Naive thymus-derived CD8-positive, alpha-beta T cell (primary cell): ENCODE measurements around the gene INA. TPM values are rescaled to one million over a fixed set of nuclear protein-coding genes. Genes with fewer than 3 reads are reported as not detected.

Experiments used
- ATAC-seq, 2 donors: fragments of 150-1000 bp; cut with Tn5 transposase in 1 of 2; sonication (Bioruptor Pico), chemical (Tn5 transposase) in 1 of 2; 1 replicate in 1 of 2; 2 replicates in 1 of 2; pipeline ENCODE4 v1.10.0; 2021; ENCODE audit warnings: mild to moderate bottlenecking in 2 of 2, moderate library complexity in 2 of 2
- POLR2A ChIA-PET: fragments of 350-600 bp; sonication (Branson Sonifier 250); formaldehyde crosslinking; loops from one replicate; lab custom pipeline; 2021; ENCODE audit warnings: antibody characterized with exemption; lab: Charles Lee
- DNase-seq, 10 donors: peaks; one replicate each; pipeline versions ENCODE4 v3.0.0 to v3.0.0-alpha.2; 2020 to 2022
- H3K27ac Mint-ChIP-seq, 10 donors: one replicate each; pipeline ENCODE4 v1.8.0; 2020 to 2022; ENCODE audit warnings: mild to moderate bottlenecking in 10 of 10, mixed read lengths in 10 of 10, moderate library complexity in 4 of 10, inconsistent platforms in 1 of 10
- H3K27me3 Mint-ChIP-seq, 5 donors: one replicate each; pipeline ENCODE4 v1.8.0; 2021 to 2022; ENCODE audit warnings: mixed read lengths in 5 of 5
- H3K36me3 Mint-ChIP-seq, 3 donors: one replicate each; pipeline ENCODE4 v1.8.0; 2020 to 2022; ENCODE audit warnings: mixed read lengths in 3 of 3, mild to moderate bottlenecking in 2 of 3, inconsistent platforms in 1 of 3
- H3K4me1 Mint-ChIP-seq, 4 donors: one replicate each; pipeline ENCODE4 v1.8.0; 2021 to 2022; ENCODE audit warnings: mixed read lengths in 4 of 4
- H3K4me3 Mint-ChIP-seq, 10 donors: one replicate each; pipeline ENCODE4 v1.8.0; 2020 to 2022; ENCODE audit warnings: mild to moderate bottlenecking in 10 of 10, mixed read lengths in 10 of 10, moderate library complexity in 6 of 10, inconsistent platforms in 1 of 10
- H3K9me3 Mint-ChIP-seq, 9 donors: one replicate each; pipeline ENCODE4 v1.8.0; 2020 to 2022; ENCODE audit warnings: mixed read lengths in 9 of 9, mild to moderate bottlenecking in 3 of 9, inconsistent platforms in 1 of 9, moderate library complexity in 1 of 9
- polyA plus RNA-seq, 3 donors: library from polyadenylated mRNA; unstranded; fragments of 300-500 nt; fragmentation: Illumina TruSeq; gene quantifications; one replicate each; pipeline ENCODE4 v1.2.3, GENCODE V29; 2021
- total RNA-seq, 8 experiments: library from RNA in 2 of 8; stranded (reverse) in 2 of 8; gene quantifications; one replicate each; pipeline ENCODE4 v1.2.3 and lab custom pipeline; 2021 to 2026

The INA gene
- total and polyA plus RNA-seq, 5 experiments from 2014 or later, result not detected

DNA sequence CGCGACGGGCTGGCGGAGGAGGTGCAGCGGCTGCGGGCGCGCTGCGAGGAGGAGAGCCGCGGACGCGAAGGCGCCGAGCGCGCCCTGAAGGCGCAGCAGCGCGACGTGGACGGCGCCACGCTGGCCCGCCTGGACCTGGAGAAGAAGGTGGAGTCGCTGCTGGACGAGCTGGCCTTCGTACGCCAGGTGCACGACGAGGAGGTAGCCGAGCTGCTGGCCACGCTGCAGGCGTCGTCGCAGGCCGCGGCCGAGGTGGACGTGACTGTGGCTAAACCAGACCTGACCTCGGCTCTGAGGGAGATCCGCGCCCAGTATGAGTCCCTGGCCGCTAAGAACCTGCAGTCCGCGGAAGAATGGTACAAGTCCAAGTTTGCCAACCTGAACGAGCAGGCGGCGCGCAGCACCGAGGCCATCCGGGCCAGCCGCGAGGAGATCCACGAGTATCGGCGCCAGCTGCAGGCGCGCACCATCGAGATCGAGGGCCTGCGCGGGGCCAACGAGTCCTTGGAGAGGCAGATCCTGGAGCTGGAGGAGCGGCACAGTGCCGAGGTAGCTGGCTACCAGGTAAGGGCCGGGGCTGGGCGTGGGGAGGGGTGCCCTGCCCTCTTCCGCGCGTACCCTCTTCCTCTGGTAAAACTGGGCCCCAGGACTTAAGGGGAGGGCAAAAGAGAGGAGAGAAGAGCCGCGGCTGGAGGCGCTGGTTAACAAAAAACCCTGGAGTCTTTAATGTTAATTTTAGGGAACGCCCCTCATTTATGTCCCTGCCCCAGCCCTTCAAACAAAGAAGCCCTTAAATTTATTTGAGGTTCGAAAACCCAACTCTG lies 987 bp downstream of the INA start:
- ATAC-seq (no peak), DNase-seq (no peak)
- peaks cover 5 to 11% (median 8%) of the 10 kb centered on the region in 4 donors for H3K4me1 Mint-ChIP-seq
- H3K4me3 Mint-ChIP-seq, result no peak overlapping the region
- POLR2A ChIA-PET, result interaction anchor here (0.5 kb wide), 1 partner anchor 7 kb away, joined by 4 read pairs; no protein-coding TSS in a partner anchor
- peaks cover 0 to 9% (median 4%) of the 10 kb centered on the region in 9 donors for H3K9me3 Mint-ChIP-seq
- H3K36me3 Mint-ChIP-seq, result peaks cover 0 to 15% (median 0%) of the 10 kb centered on the region in 3 donors
- H3K27me3 Mint-ChIP-seq, result peaks cover 36 to 80% (median 60%) of the 10 kb centered on the region in 5 donors
- H3K27ac Mint-ChIP-seq, result no peak overlapping the region

DNA sequence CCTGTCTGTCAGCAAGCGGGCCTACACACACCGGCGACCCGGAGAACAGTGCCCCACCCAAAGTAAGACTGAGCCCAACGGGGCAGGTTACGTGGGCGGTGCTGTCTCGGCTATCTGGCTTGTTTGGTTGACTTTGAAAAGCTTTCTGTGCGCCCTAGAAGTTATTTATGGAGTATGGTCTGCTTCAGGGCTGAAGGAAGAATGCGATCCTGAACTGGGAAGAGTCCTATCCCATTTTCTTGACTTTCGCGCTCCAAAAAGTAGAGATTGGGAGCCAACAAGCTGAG lies 1.5 kb downstream of the INA start:
- DNase-seq, result no peak

GRCh38 chr10:103278862-103279298 lies 1.9 kb downstream of the INA start:
- H3K27me3 Mint-ChIP-seq, result peaks cover 36 to 80% (median 62%) of the 10 kb centered on the region in 5 donors

More for the DNA sequence above, 1.5 kb downstream of the INA start:
- H3K4me3 Mint-ChIP-seq, result peak overlapping the region in 4 of 10 donors; percentile 29 to 67 (median 61)
- peaks cover 0 to 9% (median 4%) of the 10 kb centered on the region in 9 donors for H3K9me3 Mint-ChIP-seq
- peaks cover 40 to 81% (median 64%) of the 10 kb centered on the region in 5 donors for H3K27me3 Mint-ChIP-seq
- POLR2A ChIA-PET, result no interaction called here
- H3K36me3 Mint-ChIP-seq, result peaks cover 0 to 15% (median 0%) of the 10 kb centered on the region in 3 donors
- ATAC-seq, result no peak
- H3K4me1 Mint-ChIP-seq, result peaks cover 5 to 11% (median 8%) of the 10 kb centered on the region in 4 donors
- H3K27ac Mint-ChIP-seq, result no peak overlapping the region

DNA sequence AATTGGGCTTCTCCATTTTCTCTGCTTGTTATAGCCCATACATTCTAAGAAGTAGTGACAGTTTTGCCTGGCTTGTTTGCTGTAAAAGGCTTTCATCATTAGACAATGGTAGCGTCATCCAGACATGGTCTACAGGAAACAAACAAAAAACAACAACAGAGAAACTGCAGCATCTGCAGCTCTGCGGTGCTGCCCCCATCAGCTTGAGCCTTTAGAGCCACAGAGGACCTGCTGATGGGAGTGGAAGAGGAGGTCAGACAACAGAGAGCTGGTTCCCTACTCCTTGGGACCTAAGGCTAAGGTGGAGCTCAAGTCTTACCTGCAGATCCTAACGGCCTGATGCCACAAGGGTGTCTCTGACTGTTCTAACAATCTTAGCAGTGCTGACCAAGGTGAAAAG lies 3.1 kb downstream of the INA start:
- Mint-ChIP-seq H3K36me3 (peaks cover 0 to 15% (median 0%) of the 10 kb centered on the region in 3 donors), H3K4me3 (no peak overlapping the region), H3K27me3 (peaks cover 40 to 79% (median 67%) of the 10 kb centered on the region in 5 donors), H3K4me1 (peaks cover 5 to 11% (median 8%) of the 10 kb centered on the region in 4 donors), H3K9me3 (peaks cover 0 to 9% (median 4%) of the 10 kb centered on the region in 9 donors), H3K27ac (no peak overlapping the region)
- POLR2A ChIA-PET, result interaction anchor here (0.6 kb wide), 1 partner anchor 522 kb away, joined by 5 read pairs; no protein-coding TSS in a partner anchor
- DNase-seq, result no peak
- ATAC-seq, result no peak

More at GRCh38 chr10:103278862-103279298, 1.9 kb downstream of the INA start:
- Mint-ChIP-seq H3K4me3 (peak overlapping the region in 9 of 10 donors; percentile 29 to 67 (median 54)), H3K27ac (no peak overlapping the region), H3K9me3 (peaks cover 0 to 9% (median 4%) of the 10 kb centered on the region in 9 donors), H3K36me3 (peaks cover 0 to 15% (median 0%) of the 10 kb centered on the region in 3 donors), H3K4me1 (peaks cover 5 to 11% (median 8%) of the 10 kb centered on the region in 4 donors)
- no peak for ATAC-seq
- POLR2A ChIA-PET, result interaction anchor here (0.7 kb wide), 1 partner anchor 13 kb away, joined by 3 read pairs; no protein-coding TSS in a partner anchor
- peak in 7 of 10 donors; percentile 14 to 44 (median 30) for DNase-seq

GRCh38 chr10:103280506-103280905 lies 3.6 kb downstream of the INA start:
- DNase-seq (no peak), ATAC-seq (no peak)
- peaks cover 0 to 15% (median 0%) of the 10 kb centered on the region in 3 donors for H3K36me3 Mint-ChIP-seq
- POLR2A ChIA-PET, result interaction anchor here (0.6 kb wide), 1 partner anchor 635 kb away, joined by 4 read pairs; no protein-coding TSS in a partner anchor
- no peak overlapping the region for H3K4me3 Mint-ChIP-seq
- peaks cover 36 to 75% (median 62%) of the 10 kb centered on the region in 5 donors for H3K27me3 Mint-ChIP-seq
- H3K4me1 Mint-ChIP-seq, result peaks cover 5 to 11% (median 8%) of the 10 kb centered on the region in 4 donors
- peaks cover 0 to 9% (median 4%) of the 10 kb centered on the region in 9 donors for H3K9me3 Mint-ChIP-seq
- H3K27ac Mint-ChIP-seq, result no peak overlapping the region

DNA sequence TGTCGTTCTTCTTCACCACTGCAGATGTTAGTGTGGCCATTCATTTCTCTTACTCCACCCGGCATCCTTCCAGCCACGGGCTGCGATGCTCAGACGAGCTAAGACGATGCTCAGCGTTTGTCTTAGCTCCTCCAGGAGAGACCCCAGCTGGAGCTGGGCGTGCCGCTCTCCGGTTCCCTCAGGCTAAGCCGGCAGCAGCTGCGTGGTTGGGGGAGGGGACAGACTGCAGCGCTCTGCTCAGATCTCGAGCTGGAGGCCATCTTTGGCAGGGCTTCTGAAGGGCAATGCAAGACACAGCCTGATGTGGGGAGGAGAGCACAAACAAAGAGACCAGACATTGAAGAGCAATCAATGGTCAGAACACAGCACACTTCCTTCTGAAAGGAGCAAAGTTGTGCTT lies 4.8 kb downstream of the INA start:
- Mint-ChIP-seq H3K27me3 (peaks cover 37 to 74% (median 58%) of the 10 kb centered on the region in 5 donors), H3K4me3 (no peak overlapping the region), H3K27ac (peak overlapping the region in 1 of 10 donors; percentile 90), H3K4me1 (peaks cover 0 to 9% (median 5%) of the 10 kb centered on the region in 4 donors), H3K9me3 (peaks cover 0 to 9% (median 4%) of the 10 kb centered on the region in 9 donors), H3K36me3 (peaks cover 0 to 15% (median 0%) of the 10 kb centered on the region in 3 donors)
- ATAC-seq (no peak), DNase-seq (no peak)
- POLR2A ChIA-PET, result no interaction called here

GRCh38 chr10:103282961-103283360 lies 6.0 kb downstream of the INA start:
- POLR2A ChIA-PET, result no interaction called here
- DNase-seq (no peak), ATAC-seq (no peak)
- peaks cover 0 to 8% (median 4%) of the 10 kb centered on the region in 4 donors for H3K4me1 Mint-ChIP-seq
- H3K27me3 Mint-ChIP-seq, result peaks cover 37 to 72% (median 62%) of the 10 kb centered on the region in 5 donors
- no peak overlapping the region for H3K27ac Mint-ChIP-seq
- H3K36me3 Mint-ChIP-seq, result peaks cover 0 to 15% (median 0%) of the 10 kb centered on the region in 3 donors
- peaks cover 0 to 9% (median 4%) of the 10 kb centered on the region in 9 donors for H3K9me3 Mint-ChIP-seq
- H3K4me3 Mint-ChIP-seq, result no peak overlapping the region

DNA sequence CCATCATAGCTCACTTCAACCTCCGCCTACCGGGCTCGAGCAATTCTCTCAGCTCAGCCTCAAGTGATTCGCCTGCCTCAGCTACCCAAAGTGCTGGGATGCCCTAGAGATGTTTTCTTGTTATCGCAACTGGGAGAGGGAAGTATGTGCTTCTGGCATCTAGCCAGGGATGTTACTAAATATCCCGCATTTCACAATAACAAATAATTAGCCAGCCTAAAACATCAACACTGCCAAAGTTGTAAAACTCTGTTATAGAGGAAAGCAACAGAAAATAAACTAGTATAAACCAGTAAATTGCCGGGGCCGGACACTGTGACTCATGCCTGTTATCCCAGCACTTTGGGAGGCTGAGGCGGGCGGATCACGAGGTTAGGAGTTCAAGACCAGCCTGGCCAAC lies 7.2 kb downstream of the INA start:
- Mint-ChIP-seq H3K27me3 (peaks cover 36 to 66% (median 63%) of the 10 kb centered on the region in 5 donors), H3K4me1 (peaks cover 0 to 4% (median 2%) of the 10 kb centered on the region in 4 donors), H3K27ac (no peak overlapping the region), H3K36me3 (peaks cover 0 to 7% (median 0%) of the 10 kb centered on the region in 3 donors), H3K9me3 (peaks cover 0 to 2% (median 0%) of the 10 kb centered on the region in 9 donors), H3K4me3 (no peak overlapping the region)
- no peak for DNase-seq
- ATAC-seq, result no peak
- POLR2A ChIA-PET, result no interaction called here

DNA sequence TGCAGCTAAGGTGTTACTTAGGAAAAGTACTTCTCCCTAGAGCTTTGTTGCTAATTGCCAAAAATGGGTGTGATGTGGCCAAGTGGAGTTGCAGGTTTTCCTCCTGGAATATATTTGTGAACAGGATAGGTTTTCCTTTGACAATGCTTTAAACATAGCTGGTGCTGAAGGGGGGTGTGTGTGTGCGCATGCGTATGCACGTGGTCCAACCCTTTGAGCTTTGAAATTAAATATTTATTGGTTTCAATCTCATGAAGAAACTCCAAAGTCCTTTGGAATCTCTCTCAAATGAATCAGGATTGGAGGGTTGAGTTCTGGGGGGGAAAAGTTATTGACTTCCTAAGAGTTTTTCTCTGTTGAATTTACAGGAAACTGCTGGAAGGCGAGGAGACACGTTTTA lies 11.1 kb downstream of the INA start:
- no peaks in the 10 kb centered on the region for H3K4me1 Mint-ChIP-seq
- H3K36me3 Mint-ChIP-seq, result no peaks in the 10 kb centered on the region
- no peak overlapping the region for H3K4me3 Mint-ChIP-seq
- POLR2A ChIA-PET, result no interaction called here
- ATAC-seq (no peak), DNase-seq (no peak)
- H3K27me3 Mint-ChIP-seq, result peaks cover 18 to 46% (median 38%) of the 10 kb centered on the region in 5 donors
- no peaks in the 10 kb centered on the region for H3K9me3 Mint-ChIP-seq
- H3K27ac Mint-ChIP-seq, result peak overlapping the region in 1 of 10 donors; percentile 62

DNA sequence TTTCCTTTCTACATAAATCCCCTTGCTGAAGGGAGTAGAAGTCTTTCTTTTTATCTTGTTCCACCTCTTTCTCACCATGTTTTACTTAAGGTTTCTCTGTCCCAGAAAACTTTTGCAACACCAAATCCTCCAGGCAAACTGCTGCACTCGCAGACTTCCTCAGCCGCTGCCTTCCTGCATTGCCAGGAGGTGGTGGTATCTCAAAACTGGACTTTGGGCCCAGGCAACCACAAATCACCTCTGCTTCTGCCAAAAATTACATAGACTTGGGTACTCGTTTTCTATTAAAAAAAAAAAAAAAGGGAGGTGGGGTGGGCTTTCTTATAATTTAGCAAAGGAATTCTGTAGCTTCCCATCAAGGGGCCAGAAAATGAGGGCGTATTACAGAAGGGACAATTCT lies 14.7 kb downstream of the INA start:
- Mint-ChIP-seq H3K4me3 (no peak overlapping the region), H3K36me3 (no peaks in the 10 kb centered on the region)
- POLR2A ChIA-PET, result no interaction called here

GRCh38 chr10:103295374-103296015 lies 18.6 kb downstream of the INA start:
- Mint-ChIP-seq H3K27me3 (peaks cover 0 to 7% (median 2%) of the 10 kb centered on the region in 5 donors), H3K9me3 (no peaks in the 10 kb centered on the region), H3K36me3 (peaks cover 0 to under 1% (median 0%) of the 10 kb centered on the region in 3 donors), H3K27ac (no peak overlapping the region), H3K4me1 (no peaks in the 10 kb centered on the region), H3K4me3 (no peak overlapping the region)
- no peak for ATAC-seq
- DNase-seq, result no peak
- POLR2A ChIA-PET, result no interaction called here

More for the DNA sequence above, 14.7 kb downstream of the INA start:
- no peak overlapping the region for H3K27ac Mint-ChIP-seq
- peaks cover 7 to 27% (median 23%) of the 10 kb centered on the region in 5 donors for H3K27me3 Mint-ChIP-seq
- H3K4me1 Mint-ChIP-seq, result no peaks in the 10 kb centered on the region
- ATAC-seq (no peak), DNase-seq (no peak)
- no peaks in the 10 kb centered on the region for H3K9me3 Mint-ChIP-seq

GRCh38 chr10:103307594-103307993 lies 30.7 kb downstream of the INA start:
- Mint-ChIP-seq H3K27me3 (no peaks in the 10 kb centered on the region), H3K9me3 (no peaks in the 10 kb centered on the region), H3K36me3 (peaks cover 0 to 66% (median 17%) of the 10 kb centered on the region in 3 donors), H3K4me3 (no peak overlapping the region), H3K4me1 (no peaks in the 10 kb centered on the region), H3K27ac (peak overlapping the region in 2 of 10 donors; percentile 21 to 25)
- POLR2A ChIA-PET, result no interaction called here
- ATAC-seq, result no peak
- DNase-seq, result no peak
